ENCODE results near the gene ATG2B.

Gene ATG2B, protein sequence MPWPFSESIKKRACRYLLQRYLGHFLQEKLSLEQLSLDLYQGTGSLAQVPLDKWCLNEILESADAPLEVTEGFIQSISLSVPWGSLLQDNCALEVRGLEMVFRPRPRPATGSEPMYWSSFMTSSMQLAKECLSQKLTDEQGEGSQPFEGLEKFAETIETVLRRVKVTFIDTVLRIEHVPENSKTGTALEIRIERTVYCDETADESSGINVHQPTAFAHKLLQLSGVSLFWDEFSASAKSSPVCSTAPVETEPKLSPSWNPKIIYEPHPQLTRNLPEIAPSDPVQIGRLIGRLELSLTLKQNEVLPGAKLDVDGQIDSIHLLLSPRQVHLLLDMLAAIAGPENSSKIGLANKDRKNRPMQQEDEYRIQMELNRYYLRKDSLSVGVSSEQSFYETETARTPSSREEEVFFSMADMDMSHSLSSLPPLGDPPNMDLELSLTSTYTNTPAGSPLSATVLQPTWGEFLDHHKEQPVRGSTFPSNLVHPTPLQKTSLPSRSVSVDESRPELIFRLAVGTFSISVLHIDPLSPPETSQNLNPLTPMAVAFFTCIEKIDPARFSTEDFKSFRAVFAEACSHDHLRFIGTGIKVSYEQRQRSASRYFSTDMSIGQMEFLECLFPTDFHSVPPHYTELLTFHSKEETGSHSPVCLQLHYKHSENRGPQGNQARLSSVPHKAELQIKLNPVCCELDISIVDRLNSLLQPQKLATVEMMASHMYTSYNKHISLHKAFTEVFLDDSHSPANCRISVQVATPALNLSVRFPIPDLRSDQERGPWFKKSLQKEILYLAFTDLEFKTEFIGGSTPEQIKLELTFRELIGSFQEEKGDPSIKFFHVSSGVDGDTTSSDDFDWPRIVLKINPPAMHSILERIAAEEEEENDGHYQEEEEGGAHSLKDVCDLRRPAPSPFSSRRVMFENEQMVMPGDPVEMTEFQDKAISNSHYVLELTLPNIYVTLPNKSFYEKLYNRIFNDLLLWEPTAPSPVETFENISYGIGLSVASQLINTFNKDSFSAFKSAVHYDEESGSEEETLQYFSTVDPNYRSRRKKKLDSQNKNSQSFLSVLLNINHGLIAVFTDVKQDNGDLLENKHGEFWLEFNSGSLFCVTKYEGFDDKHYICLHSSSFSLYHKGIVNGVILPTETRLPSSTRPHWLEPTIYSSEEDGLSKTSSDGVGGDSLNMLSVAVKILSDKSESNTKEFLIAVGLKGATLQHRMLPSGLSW (N-terminal part only)

GRCh38 chr14:96362965-96363750 is at the start of gene ATG2B, which contains the start of gene GSKIP:
Gene ATG2B (minus strand): TSS chr14:96363341. CDS start chr14:96362976, 365 bp downstream.
Gene GSKIP (plus strand): TSS chr14:96363526. CDS start chr14:96382248, 18,722 bp downstream.
- peak; percentile 90 for DNase-seq (ENCODE audit: extremely low read depth in 1 of 2, low read depth in 1 of 2)

DNA sequence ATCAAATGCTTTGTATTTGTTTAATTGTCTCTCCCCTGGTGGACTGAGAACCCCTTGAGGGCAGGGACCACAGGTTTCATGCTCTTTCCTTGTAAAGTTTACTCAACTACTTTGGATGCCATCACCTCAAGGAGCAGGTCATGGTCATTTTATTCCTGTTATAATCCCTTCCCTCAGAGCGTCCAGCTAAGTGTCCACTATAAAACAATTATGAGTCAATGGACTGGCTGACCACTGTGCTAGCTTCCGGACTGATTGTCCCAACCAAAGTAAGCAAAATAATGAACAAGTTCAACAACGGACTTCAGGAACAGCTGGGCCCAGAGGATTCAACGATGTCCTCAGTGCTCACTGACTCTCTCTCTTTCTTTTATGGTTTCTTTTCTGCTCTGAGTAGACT is 47.0 kb upstream of the ATG2B start:
- no peak for DNase-seq (ENCODE audit: extremely low read depth in 1 of 2, low read depth in 1 of 2)

DNA sequence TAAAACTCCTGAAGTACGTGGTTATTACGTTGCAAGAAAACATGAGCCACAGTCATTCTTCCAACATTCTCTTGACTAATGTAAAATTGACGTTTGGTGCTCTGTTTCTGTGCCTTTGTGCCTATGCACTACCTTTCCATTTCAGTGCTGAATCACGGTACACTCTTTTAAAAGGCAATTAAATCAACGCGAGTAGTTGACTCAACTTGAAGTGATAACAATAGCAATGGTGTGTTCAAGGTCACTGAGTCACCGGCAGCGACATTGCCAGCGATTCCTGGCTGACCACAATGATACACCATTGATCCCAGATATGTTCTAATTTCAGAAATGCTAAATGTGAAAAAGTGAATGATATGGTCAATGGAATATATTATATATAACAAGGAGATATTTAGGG is 46.6 kb upstream of the ATG2B start:
- no peak for DNase-seq (ENCODE audit: extremely low read depth in 1 of 2, low read depth in 1 of 2)

- no peak for DNase-seq (ENCODE audit: extremely low read depth in 1 of 2, low read depth in 1 of 2)
Measured at GRCh38 chr14:96408608-96409007, 45.5 kb upstream of the ATG2B start.

- DNase-seq (ENCODE audit: extremely low read depth in 1 of 2, low read depth in 1 of 2) = no peak
Measured at GRCh38 chr14:96407935-96408570, 44.9 kb upstream of the ATG2B start.

DNA sequence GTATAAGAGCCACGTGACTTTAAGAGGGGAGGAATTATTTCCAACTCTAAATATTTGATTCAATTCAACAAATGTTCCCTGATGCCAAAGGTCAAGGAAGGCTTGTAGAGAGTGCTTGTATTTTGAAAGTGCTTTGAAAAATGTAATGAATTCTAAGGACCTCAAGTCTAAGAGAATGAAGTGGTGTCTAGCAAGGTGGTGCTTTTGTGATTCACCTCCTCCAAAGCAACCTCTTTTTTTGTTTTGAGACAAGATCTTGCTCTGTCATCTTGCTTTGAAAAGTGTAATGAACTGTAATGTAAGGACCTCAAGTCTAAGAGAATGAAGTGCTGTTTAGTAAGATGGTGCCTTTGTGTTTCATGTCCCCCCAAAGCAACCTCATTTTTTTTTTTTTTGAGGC is 42.5 kb upstream of the ATG2B start:
- no peak for DNase-seq (ENCODE audit: extremely low read depth in 1 of 2, low read depth in 1 of 2)

DNA sequence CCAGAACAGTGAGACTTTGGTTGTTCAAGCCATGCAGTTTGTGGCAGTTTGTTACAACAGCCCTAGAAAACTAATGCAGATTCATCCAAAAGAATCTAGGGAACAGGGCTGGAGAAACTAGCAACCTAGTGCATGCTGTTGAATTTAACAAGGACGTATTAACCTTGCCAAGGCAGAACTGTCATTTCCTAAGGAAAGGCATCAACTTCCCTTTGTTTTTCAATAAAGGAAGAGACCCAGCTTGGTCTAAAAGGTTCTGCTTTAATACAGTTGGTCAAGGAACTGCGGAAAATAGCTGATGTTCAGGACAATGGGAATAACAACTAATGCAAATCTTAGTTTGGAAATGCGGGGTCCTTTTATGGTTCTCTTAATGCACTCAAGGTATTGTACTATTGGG is 40.3 kb upstream of the ATG2B start:
- DNase-seq (ENCODE audit: extremely low read depth in 1 of 2, low read depth in 1 of 2) = no peak

DNA sequence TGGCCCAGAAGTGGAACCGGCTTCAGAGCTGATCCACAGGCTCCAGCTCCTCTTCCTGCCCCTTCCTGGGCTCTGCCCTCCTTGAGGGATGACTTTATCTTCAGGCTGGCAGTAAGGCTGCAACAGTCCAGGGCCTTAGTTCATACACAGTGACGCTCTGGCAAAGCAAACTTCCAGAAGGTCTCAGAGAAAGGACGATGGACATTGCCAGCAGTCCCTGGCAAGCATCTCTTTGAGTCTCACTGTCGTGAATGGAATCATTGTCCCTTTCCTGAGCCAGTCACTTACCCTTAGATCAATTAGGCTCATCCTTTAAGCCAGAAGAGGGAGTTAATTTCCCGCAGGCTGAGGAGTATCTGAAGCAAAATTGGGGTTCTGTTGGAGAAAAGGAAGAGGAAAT is 37.4 kb upstream of the ATG2B start:
- DNase-seq (ENCODE audit: extremely low read depth in 1 of 2, low read depth in 1 of 2) = no peak

GRCh38 chr14:96399405-96399804 is 36.3 kb upstream of the ATG2B start:
- no peak for DNase-seq (ENCODE audit: extremely low read depth in 1 of 2, low read depth in 1 of 2)

DNA sequence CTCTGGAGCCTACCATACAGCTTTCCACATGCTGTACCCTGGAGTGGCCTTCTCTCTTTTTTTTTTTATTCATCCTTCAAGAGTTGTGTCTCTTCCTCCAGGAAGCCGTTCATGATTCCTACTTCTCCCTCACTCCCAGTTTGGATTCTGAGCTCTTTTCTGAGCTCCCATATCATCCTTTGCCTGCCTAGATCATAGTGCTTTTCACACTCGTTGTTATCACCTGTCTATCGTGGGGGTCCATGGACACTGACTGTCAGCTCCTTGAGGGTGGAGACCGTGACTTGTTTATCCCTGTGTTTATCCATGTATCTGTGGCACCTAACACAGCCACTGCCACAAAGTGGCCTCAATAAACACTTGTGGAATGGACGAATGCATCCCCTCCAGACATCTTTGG is 35.8 kb upstream of the ATG2B start:
- no peak for DNase-seq (ENCODE audit: extremely low read depth in 1 of 2, low read depth in 1 of 2)

DNA sequence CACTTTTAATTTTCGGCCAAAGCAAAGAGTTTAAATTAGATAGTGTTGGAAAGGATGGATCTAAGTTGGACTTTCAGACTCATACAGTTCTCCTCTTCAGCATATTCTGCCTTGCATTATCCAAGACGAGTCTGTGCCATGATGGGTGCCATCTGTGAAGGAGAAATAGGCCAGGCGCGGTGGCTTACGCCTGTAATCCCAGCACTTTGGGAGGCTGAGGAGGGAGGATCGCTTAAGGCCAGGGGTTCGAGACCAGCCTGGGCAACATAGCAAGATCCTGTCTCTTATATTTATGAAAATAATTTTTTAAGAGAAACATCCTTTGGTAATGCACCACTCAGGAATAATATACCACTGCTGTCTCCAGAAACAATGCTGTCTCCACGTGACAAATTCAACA is 35.3 kb upstream of the ATG2B start:
- no peak for DNase-seq (ENCODE audit: extremely low read depth in 1 of 2, low read depth in 1 of 2)

DNA sequence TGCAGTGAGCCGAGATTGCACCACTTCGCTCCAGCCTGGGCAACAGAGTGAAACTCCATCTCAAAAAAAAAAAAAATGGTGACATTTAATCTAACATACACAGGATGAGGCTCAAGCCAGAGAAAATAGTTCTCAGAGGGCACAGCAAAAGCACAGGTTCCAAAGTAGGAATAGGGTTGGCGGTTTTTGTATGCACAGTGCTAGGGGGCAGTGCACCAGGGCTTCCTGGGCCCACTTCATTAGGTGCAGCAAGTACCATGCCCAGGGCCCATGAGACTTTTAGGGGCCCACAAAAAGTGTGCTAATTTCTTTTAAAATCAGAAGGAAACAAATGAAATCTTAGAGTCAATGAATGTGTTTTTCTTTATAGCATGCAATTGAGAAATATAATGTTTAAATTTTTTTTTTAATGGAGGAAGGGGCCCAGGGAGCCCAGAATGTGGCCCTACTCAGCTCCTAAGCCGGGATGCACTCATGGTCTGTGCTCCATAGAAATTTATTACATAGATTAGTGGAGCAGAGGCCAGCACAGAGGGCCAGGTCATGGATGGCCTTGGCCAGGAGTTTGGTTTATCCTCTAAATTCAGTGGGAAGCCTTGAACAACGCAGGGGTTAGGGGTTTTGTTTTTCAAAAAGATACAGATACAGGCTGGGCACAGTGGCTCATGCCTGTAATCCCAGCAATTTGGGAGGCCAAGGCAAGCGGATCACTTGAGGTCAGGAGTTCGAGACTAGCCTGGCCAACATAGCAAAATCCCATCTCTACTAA is 31.1 kb upstream of the ATG2B start:
- DNase-seq (ENCODE audit: extremely low read depth in 1 of 2, low read depth in 1 of 2) = no peak

DNA sequence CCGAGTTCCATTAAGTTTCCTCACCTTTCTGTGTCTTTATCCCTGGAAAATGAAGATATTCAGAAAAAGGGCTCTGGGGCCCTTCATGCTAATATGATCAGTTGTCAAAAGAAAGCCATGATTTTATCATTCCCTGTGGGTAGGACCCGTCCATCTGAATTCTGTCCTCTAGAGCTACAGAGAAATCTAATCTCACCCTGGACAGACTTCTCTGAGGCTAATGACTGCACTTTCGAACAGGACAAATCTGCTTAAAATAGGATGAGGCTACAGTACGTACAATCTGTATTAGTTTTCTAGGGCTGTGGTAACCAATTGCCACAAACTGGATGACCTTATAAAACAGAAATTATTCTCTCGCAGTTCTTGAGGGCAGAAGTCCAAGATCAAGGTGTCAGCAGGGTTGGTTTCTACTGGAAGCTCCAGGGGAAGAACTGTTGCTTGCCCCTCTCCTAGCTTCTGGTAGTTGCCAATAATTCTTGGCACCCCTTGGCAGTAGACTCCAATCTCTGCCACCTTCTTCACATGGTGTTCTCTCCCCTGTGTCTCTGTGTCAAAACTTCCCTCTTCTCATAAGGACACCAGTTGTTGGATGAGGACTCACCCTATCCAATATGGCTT is 30.0 kb upstream of the ATG2B start:
- no peak for DNase-seq (ENCODE audit: extremely low read depth in 1 of 2, low read depth in 1 of 2)

- DNase-seq (ENCODE audit: extremely low read depth in 1 of 2, low read depth in 1 of 2) = peak; percentile 96 to 99
Measured at GRCh38 chr14:96391293-96392118, 28.4 kb upstream of the ATG2B start.

GRCh38 chr14:96390965-96391292 is 27.8 kb upstream of the ATG2B start:
- no peak for DNase-seq (ENCODE audit: extremely low read depth in 1 of 2, low read depth in 1 of 2)

DNA sequence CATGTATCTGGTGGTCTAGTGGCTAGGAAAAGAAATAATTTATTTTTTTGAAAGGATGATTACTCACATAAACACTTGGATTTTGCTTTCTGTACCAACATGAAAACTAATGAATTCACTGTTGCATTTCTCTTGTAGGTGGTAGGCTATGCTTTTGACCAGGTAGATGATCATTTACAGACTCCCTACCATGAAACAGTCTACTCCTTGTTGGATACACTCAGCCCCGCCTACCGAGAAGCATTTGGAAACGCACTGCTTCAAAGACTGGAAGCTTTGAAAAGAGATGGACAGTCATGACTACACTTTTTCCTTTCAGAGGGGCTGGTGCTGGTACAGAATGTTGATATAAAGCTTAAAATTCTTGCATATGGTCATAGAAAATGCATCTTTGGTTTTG is 22.2 kb upstream of the ATG2B start:
- DNase-seq (ENCODE audit: extremely low read depth in 1 of 2, low read depth in 1 of 2) = no peak

GRCh38 chr14:96384740-96385139 is 21.6 kb upstream of the ATG2B start:
- DNase-seq (ENCODE audit: extremely low read depth in 1 of 2, low read depth in 1 of 2) = no peak

- DNase-seq (ENCODE audit: extremely low read depth in 1 of 2, low read depth in 1 of 2) = no peak
Measured at GRCh38 chr14:96384053-96384452, 20.9 kb upstream of the ATG2B start.
